ENCODE measurements around the gene NUFIP2.

The NUFIP2 gene

GRCh38 chr17:29292071-29292991, 1.6 kb downstream of the NUFIP2 start:
- TF ChIP-seq RAD21 (IDR thresholded peaks at IDR 0.05; ENCODE audit: low read depth), result no peak
- TF ChIP-seq TCF12 (IDR thresholded peaks at IDR 0.05; ENCODE audit: low read depth), result no peak
- TF ChIP-seq USF1 (IDR thresholded peaks at IDR 0.05), result no peak
- TF ChIP-seq, protein P1, sequence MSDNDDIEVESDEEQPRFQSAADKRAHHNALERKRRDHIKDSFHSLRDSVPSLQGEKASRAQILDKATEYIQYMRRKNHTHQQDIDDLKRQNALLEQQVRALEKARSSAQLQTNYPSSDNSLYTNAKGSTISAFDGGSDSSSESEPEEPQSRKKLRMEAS (IDR thresholded peaks at IDR 0.05), result 0 out of 2 replicates have a peak, but pooled peaks have one; percentile 12
- no peak for TF ChIP-seq EP300 (IDR thresholded peaks at IDR 0.05; ENCODE audit: borderline replicate concordance)
- no peak for TF ChIP-seq NFIC (IDR thresholded peaks at IDR 0.05)

DNA sequence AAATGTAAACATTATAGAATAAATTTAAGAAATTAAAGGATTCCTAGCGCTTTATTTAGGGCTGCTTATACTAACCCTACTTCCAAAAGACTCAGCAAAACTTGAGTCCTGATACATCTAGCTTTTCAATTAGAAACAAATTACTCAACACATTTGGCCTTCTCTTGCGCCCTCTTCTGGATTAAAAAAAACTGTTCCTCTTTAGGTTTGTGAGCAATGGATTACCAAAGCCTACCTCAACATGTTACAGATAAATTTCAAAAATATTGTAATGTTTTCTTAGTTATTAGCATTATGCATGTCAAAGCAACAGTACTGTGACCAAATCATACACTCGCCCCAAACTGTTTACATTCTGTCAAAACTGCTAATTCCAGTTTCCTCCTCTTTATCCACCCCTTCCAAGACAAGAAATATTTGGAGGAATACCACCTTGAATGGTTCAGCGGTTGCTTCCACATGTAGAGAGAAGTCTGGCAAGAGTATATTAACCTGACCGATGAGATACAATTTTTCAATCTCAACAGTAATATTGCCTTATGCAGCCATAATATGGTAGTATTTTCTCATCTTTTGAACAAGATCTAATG, 2.7 kb downstream of the NUFIP2 start:
- TF ChIP-seq ZBTB7A (IDR thresholded peaks at IDR 0.05; ENCODE audit: low read depth) (no peak), RAD21 (IDR thresholded peaks at IDR 0.05; ENCODE audit: low read depth) (peak; percentile 42)

GRCh38 chr17:29289852-29290251, 4.1 kb downstream of the NUFIP2 start:
- TF ChIP-seq YY1 (IDR thresholded peaks at IDR 0.05; ENCODE audit: low read depth) (no peak), FOXM1 (IDR thresholded peaks at IDR 0.05; ENCODE audit: borderline replicate concordance, low read depth) (no peak), EGR1 (IDR thresholded peaks at IDR 0.05) (no peak), CEBPB (IDR thresholded peaks at IDR 0.05) (no peak), USF1 (IDR thresholded peaks at IDR 0.05) (no peak), TAF1 (IDR thresholded peaks at IDR 0.05; ENCODE audit: low read depth) (no peak), EP300 (IDR thresholded peaks at IDR 0.05; ENCODE audit: borderline replicate concordance) (no peak), REST (IDR thresholded peaks at IDR 0.05; ENCODE audit: low read depth) (no peak), TEAD4 (IDR thresholded peaks at IDR 0.05) (no peak), NFIC (IDR thresholded peaks at IDR 0.05) (no peak), TCF12 (IDR thresholded peaks at IDR 0.05; ENCODE audit: low read depth) (no peak), CREB1 (IDR thresholded peaks at IDR 0.05; ENCODE audit: low read depth) (no peak), RAD21 (IDR thresholded peaks at IDR 0.05; ENCODE audit: low read depth) (no peak), ZBTB7A (IDR thresholded peaks at IDR 0.05; ENCODE audit: low read depth) (no peak)
- TF ChIP-seq, protein P1 (IDR thresholded peaks at IDR 0.05), result no peak

DNA sequence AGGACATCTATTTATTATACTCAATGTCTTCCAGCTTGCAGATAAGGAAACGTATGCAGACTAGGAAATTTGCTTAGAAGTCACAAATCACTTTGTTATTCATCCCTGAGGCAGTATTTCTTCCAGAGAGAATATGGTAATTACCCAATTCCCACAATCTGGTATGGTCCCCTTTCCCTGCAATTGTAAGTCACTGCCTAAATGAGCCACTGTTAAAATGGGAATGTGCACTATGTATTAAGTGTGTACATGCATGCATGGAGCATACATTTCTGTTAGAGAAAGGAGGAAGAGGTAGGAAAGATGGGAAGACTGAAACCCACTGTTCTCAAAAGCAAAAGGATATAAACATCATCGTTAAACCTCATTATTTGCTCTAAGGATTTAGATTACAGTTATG, 10.0 kb downstream of the NUFIP2 start:
- TF ChIP-seq RAD21 (IDR thresholded peaks at IDR 0.05; ENCODE audit: low read depth) (no peak), EP300 (IDR thresholded peaks at IDR 0.05; ENCODE audit: borderline replicate concordance) (no peak), TEAD4 (IDR thresholded peaks at IDR 0.05) (no peak), TCF12 (IDR thresholded peaks at IDR 0.05; ENCODE audit: low read depth) (no peak), USF1 (IDR thresholded peaks at IDR 0.05) (no peak), ZBTB7A (IDR thresholded peaks at IDR 0.05; ENCODE audit: low read depth) (no peak), CEBPB (IDR thresholded peaks at IDR 0.05) (no peak), YY1 (IDR thresholded peaks at IDR 0.05; ENCODE audit: low read depth) (no peak), CREB1 (IDR thresholded peaks at IDR 0.05; ENCODE audit: low read depth) (no peak), EGR1 (IDR thresholded peaks at IDR 0.05) (no peak), NFIC (IDR thresholded peaks at IDR 0.05) (no peak), REST (IDR thresholded peaks at IDR 0.05; ENCODE audit: low read depth) (no peak), TAF1 (IDR thresholded peaks at IDR 0.05; ENCODE audit: low read depth) (no peak), FOXM1 (IDR thresholded peaks at IDR 0.05; ENCODE audit: borderline replicate concordance, low read depth) (no peak)
- TF ChIP-seq, protein P1 (IDR thresholded peaks at IDR 0.05), result no peak

GRCh38 chr17:29283496-29283895, 10.5 kb downstream of the NUFIP2 start:
- no peak for TF ChIP-seq USF1 (IDR thresholded peaks at IDR 0.05)
- TF ChIP-seq TEAD4 (IDR thresholded peaks at IDR 0.05), result no peak
- no peak for TF ChIP-seq RAD21 (IDR thresholded peaks at IDR 0.05; ENCODE audit: low read depth)
- no peak for TF ChIP-seq EP300 (IDR thresholded peaks at IDR 0.05; ENCODE audit: borderline replicate concordance)
- no peak for TF ChIP-seq YY1 (IDR thresholded peaks at IDR 0.05; ENCODE audit: low read depth)
- TF ChIP-seq, protein P1 (IDR thresholded peaks at IDR 0.05), result no peak
- no peak for TF ChIP-seq REST (IDR thresholded peaks at IDR 0.05; ENCODE audit: low read depth)
- no peak for TF ChIP-seq CREB1 (IDR thresholded peaks at IDR 0.05; ENCODE audit: low read depth)
- TF ChIP-seq NFIC (IDR thresholded peaks at IDR 0.05), result no peak
- no peak for TF ChIP-seq TCF12 (IDR thresholded peaks at IDR 0.05; ENCODE audit: low read depth)
- no peak for TF ChIP-seq TAF1 (IDR thresholded peaks at IDR 0.05; ENCODE audit: low read depth)
- no peak for TF ChIP-seq ZBTB7A (IDR thresholded peaks at IDR 0.05; ENCODE audit: low read depth)
- TF ChIP-seq CEBPB (IDR thresholded peaks at IDR 0.05), result no peak
- TF ChIP-seq FOXM1 (IDR thresholded peaks at IDR 0.05; ENCODE audit: borderline replicate concordance, low read depth), result no peak

All from Ishikawa (cell line).